Measurements from ENCODE around the gene FKBP5.
"Not testable (repeated sequence)": the region's sequence is repeated elsewhere in the genome, so short reads cannot be mapped to it uniquely, and the experiment has no call there.

FKBP5 gene

GRCh38 chr6:35723587-35723986 lies 34.9 kb upstream of the FKBP5 start:
- no peak for DNase-seq

DNA sequence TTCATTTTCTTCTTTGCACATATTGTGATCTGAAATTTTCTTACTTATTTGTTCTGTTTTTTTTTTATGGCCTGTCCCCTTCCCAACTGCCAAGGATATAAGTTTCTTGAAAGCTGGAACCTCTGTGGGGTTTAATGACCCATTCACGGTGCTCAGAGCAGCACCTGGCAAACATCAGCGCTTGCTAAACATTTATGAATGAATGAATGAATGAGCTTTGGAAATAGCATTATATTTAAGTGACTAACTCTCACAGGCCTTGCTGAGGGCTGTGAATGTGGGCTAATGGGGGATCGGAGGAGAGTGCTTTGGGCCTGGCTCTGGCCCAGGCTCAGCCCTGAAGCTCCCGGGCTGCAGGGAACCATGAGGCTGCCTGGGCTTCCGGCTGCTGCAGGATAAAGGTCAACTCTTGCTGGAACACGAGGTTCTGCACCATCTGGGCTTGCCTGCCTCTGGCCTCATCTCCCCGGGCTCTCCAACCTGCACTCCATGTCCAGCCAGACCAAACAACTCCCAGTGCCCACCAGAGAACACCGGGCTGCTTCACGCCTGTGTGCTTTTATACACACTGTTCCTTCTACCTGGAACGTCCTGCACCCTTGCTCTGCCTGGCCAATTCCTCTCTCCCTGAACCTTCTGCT lies 33.5 kb upstream of the FKBP5 start:
- no peak for DNase-seq

DNA sequence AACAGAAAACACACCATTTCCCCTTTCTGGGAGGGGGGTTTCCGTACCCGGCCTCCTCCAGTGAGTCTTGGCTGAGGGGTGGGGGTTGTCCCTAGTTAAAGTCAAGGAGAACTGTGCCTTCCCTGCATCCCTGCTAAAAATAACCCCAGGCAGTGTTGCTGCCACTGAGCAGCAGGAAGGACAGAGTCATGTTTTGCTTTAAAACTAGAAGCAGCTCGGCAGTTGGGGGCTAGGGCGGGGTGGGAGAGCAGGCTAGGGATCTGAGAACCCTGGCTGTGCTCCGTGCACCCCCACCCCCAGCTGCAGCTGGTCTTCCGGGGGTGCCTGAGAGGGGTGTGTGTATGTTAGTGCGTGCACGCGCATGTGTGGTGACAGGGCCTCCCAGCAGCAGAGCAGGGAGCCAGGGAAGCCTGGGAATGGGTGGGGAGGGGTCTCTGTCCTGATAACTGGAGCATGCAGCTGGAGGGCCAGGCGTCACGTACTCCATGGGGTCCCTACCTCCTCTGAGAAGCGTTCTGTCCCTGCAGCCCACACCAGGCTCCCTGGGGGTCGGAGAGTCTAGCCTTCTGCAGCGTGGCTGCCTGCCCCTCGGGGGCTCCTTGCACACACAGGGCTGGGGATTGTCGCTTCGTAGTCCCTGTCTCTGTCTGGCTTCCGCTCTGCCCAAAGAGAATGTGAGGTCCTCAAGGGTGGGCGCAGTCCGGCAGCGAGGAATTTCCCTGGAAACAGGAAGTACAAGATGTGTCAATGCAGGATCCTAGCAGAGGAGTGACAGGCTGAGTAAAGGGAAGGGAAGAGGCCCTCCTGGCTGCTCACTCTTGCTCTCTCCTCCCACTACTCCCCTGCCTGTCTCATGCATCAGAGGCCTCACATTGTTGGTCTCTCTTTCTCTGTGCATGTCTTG lies 31.4 kb upstream of the FKBP5 start:
- DNase-seq = no peak

GRCh38 chr6:35719404-35719829 lies 30.7 kb upstream of the FKBP5 start:
- no peak for DNase-seq

GRCh38 chr6:35718911-35719381 lies 30.2 kb upstream of the FKBP5 start:
- DNase-seq = no peak

GRCh38 chr6:35718375-35718736 lies 29.6 kb upstream of the FKBP5 start:
- no peak for DNase-seq

GRCh38 chr6:35717449-35718374 lies 29.0 kb upstream of the FKBP5 start:
- no peak for DNase-seq

- no peak for DNase-seq
Observed at GRCh38 chr6:35716798-35717197, 28.1 kb upstream of the FKBP5 start.

- no peak for DNase-seq
Observed at GRCh38 chr6:35713006-35713767, 24.5 kb upstream of the FKBP5 start.

DNA sequence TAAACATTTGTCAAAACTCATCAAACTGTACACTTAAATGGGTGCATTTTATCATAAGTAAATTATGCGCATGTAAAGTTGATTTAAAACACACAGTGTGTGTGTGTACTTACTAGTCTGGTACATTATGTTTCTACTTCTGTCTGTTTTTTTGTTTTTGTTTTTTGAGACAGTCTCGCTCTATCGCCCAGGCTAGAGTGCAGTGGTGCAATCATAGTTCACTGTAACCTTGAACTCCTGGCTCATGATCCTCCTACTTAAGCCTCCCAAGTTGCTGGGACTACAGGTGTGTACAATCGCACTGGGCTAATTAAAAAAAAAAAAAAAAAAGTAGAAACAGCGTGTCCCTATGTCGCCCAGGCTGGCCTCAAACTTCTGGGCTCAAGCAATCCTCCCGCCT lies 23.0 kb upstream of the FKBP5 start:
- no peak for DNase-seq

- no peak for DNase-seq
Observed at GRCh38 chr6:35710241-35710847, 21.6 kb upstream of the FKBP5 start.

GRCh38 chr6:35708585-35708984 lies 19.9 kb upstream of the FKBP5 start:
- DNase-seq = no peak

DNA sequence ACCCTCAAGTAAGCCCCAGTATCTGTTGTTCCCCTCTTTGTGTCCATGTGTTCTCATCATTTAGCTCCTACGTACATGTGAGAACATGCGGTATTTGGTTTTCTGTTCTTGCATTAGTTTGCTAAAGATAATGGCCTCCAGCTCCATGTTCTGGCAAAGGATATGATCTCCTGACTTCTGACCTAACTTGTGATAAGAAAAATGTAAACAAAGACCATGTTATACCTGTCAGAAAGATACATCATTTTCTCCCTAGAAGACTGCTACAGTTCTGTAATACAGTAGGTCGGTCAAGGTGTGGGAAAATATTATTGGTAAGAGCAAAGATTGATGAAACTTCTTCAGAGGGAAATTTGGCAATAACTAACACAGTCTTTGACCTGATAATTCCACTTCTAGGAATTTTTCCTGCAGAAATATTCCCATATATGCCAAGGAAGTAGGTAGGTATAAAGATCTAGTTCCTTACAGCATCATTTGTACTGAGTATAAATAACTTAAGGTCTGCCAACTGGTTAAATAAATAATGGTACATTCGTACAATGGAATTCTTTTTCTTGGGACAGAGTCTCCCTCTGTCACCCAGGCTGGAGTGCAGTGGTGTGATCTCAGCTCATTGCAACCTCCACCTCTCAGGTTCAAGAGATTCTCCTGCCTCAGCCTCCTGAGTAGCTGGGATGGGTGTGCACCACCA lies 19.1 kb upstream of the FKBP5 start:
- no peak for DNase-seq

GRCh38 chr6:35706468-35706867 lies 17.8 kb upstream of the FKBP5 start:
- no peak for DNase-seq

DNA sequence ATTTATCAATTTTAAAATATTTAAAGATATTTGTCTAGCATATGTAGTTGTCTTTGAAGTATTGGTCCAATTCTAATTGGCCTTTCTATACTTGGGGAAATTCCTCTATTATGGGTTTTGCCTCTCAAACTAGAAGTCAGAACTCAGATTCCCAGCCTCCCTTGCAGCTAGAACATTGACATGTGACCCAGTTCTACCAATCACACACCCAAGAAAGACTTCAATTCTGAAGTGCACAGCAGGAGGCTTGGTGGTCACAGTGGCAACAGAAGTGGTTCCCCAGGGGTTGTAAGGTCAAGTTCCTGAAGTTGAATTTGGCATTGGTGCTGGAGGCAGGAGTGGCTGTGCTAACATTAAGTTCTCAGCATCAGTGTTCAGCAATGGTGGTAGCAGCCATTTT lies 14.8 kb upstream of the FKBP5 start:
- DNase-seq = no peak

DNA sequence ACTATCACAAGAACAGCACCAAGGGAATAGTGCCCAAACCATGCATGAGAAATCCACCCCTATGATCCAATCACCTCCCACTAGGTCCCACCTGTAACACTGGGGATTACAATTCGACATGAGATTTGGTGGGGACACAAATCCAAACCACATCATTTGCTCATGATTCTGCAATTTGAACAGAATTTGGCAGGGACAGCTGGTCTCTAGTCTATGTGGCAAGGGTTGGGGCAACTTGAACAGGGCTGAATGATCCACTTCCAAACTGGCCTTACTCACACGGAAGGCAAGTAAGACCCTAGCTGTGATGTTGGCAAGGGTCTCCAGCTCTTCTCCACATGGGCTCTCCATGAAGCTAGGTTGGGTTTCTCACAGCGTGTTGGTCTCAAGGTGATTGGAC lies 10.1 kb upstream of the FKBP5 start:
- DNase-seq = no peak

GRCh38 chr6:35698430-35698829 lies 9.7 kb upstream of the FKBP5 start:
- DNase-seq = not testable (repeated sequence)

- DNase-seq = no peak
Observed at GRCh38 chr6:35694462-35694861, 5.7 kb upstream of the FKBP5 start.

GRCh38 chr6:35691027-35691824 lies 2.5 kb upstream of the FKBP5 start:
- no peak for DNase-seq

- no peak for DNase-seq
Observed at GRCh38 chr6:35690484-35690883, 1.8 kb upstream of the FKBP5 start.

All from T1000 (cell line).